ENCODE results near the gene PAXX. TPM values are rescaled to one million over a fixed set of nuclear protein-coding genes. Genes with fewer than 3 reads are reported as not detected.

PAXX gene
- total RNA-seq, 6 donors from 2014 or later = 41.8 to 150 (median 52.8) TPM

DNA sequence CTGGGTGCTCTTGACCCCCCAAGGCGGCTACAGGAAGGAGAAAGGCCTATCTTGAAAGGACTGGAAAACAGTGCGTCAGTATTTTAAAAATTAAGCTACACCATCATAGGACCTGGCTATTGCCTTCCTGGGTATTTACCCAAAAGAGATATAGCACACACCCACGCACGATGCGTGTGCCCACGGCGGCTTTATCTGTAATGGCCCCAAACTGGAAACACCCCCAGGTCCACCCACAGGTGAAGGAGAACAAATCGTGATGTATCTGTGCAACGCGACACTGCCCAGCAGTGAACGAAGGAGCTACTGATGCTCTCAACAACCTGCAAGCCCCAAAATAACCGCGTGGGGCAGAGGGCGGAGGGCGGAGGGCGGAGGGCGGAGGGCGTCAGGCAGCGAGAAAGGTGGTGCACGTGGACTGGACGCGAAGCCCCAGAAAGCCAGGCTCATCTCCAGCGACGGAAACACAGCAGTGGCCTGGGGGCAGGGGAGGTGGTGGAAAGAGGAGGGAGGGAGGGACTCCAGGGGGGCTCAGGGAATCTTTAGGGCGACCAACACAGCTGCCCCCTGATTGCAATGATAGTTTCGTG lies 27.3 kb upstream of the PAXX start:
- WGBS, 2 donors = 88 to 89% methylated on average over 26 of the region's 26 CpGs
- H3K36me3 ChIP-seq = no peaks in the 10 kb centered on the region
- no peaks in the 10 kb centered on the region for H3K9me3 ChIP-seq
- H3K27ac ChIP-seq = no peak overlapping the region
- ATAC-seq (ENCODE audit: low FRiP score in 2 of 2) (no peak), DNase-seq (peak in 1 of 2 donors; percentile 65)
- TF ChIP-seq, protein P1, sequence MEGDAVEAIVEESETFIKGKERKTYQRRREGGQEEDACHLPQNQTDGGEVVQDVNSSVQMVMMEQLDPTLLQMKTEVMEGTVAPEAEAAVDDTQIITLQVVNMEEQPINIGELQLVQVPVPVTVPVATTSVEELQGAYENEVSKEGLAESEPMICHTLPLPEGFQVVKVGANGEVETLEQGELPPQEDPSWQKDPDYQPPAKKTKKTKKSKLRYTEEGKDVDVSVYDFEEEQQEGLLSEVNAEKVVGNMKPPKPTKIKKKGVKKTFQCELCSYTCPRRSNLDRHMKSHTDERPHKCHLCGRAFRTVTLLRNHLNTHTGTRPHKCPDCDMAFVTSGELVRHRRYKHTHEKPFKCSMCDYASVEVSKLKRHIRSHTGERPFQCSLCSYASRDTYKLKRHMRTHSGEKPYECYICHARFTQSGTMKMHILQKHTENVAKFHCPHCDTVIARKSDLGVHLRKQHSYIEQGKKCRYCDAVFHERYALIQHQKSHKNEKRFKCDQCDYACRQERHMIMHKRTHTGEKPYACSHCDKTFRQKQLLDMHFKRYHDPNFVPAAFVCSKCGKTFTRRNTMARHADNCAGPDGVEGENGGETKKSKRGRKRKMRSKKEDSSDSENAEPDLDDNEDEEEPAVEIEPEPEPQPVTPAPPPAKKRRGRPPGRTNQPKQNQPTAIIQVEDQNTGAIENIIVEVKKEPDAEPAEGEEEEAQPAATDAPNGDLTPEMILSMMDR (IDR thresholded peaks at IDR 0.05) = no peak
- no peak for TF ChIP-seq POLR2A (IDR thresholded peaks at IDR 0.05)
- no peak for TF ChIP-seq POLR2AphosphoS5 (IDR thresholded peaks at IDR 0.05)
- no peak for TF ChIP-seq EP300 (IDR thresholded peaks at IDR 0.05)
- no peak overlapping the region for H3K4me3 ChIP-seq
- H3K4me1 ChIP-seq = peaks cover 7 to 20% (median 15%) of the 10 kb centered on the region in 4 donors
- no peaks in the 10 kb centered on the region for H3K27me3 ChIP-seq

DNA sequence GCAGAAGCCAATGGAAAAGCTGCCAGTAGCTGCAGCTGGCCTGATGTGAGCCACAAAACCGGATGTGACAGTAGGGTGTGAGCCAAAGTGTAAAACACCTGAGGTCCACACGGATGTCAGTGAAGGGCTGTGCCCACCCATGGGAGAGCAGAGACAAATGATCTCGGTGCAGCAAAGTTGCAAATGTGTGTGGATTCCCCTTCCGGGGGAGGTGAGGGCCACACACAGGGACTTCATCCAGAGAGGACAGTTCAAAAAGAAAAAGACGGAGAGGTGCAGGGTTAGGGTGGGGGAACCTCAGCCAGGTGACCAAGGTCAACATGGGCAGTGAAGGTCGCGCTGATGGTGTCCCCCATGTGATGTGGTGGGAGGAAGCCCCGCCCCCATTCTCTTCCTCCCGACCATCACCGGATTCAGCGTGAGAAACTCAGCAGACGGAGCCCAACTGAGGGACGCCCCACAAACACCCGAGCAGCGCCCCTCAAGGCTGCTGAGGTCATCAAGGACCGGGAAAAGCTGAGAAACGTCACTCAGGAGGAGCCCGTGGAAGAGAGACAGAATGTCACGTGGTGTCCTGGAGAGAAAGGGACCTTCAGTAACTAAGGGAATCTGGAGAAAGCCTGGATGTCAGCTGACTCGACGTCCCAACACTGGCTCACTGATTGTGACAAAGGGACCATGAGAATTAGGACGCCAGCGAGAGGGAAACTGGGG lies 26.3 kb upstream of the PAXX start:
- Histone ChIP-seq H3K9me3 (no peaks in the 10 kb centered on the region), H3K4me3 (no peak overlapping the region), H3K27ac (no peak overlapping the region), H3K27me3 (no peaks in the 10 kb centered on the region), H3K4me1 (peaks cover 7 to 20% (median 15%) of the 10 kb centered on the region in 4 donors), H3K36me3 (no peaks in the 10 kb centered on the region)
- WGBS, 2 donors = 20 to 21% methylated on average over 21 to 23 of the region's 23 CpGs
- TF ChIP-seq POLR2AphosphoS5 (IDR thresholded peaks at IDR 0.05) = no peak
- no peak for TF ChIP-seq POLR2A (IDR thresholded peaks at IDR 0.05)
- TF ChIP-seq, protein P1 (IDR thresholded peaks at IDR 0.05) = no peak
- TF ChIP-seq EP300 (IDR thresholded peaks at IDR 0.05) = no peak
- ATAC-seq (ENCODE audit: low FRiP score in 2 of 2) = no peak
- DNase-seq = peak in 1 of 2 donors; percentile 41

DNA sequence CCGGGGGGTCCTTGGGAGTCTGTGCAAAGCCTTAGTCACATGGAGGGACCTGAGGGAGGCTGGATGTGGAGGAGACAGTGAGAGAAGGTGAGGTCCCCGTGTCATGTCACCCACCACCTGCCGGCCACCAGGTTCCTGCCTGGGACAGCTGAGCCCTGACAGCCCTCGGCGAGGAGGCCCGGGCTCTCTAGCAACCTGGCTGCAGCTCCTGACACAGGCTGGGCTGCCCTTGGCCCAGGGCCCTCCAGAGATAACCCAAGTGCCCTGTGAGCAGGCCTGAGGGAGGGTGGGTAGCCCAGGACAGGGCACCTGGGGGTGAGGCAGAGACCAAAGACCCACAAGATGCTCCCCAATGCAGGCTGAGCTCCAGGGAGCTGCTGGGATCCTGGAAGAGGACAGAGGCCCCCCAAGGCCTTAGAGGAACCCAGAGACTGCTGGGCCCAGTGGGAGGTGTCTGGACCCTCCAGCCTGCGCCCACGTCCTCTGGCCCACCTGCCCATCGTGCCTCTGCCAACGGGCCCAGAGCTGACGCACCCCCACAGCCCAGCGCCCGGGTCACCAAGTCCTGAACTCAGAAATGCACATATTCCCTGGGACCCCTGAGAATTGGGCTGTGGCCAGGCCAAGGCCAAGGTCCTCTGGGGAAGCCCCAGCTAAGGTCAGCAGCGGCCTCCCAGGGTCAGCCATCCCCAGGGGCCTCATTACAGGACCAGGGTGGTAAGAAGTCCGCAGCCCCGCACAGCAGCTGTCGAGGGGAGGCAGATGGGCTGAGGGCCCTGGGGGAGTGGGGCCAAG lies 23.7 kb upstream of the PAXX start:
- H3K9me3 ChIP-seq = no peaks in the 10 kb centered on the region
- H3K4me1 ChIP-seq = peaks cover 7 to 20% (median 13%) of the 10 kb centered on the region in 4 donors
- no peak overlapping the region for H3K4me3 ChIP-seq
- no peaks in the 10 kb centered on the region for H3K27me3 ChIP-seq
- TF ChIP-seq, protein P1 (IDR thresholded peaks at IDR 0.05) = no peak
- TF ChIP-seq POLR2A (IDR thresholded peaks at IDR 0.05) (no peak), POLR2AphosphoS5 (IDR thresholded peaks at IDR 0.05) (no peak), EP300 (IDR thresholded peaks at IDR 0.05) (no peak)
- DNase-seq = peak in 1 of 2 donors; percentile 54
- no peaks in the 10 kb centered on the region for H3K36me3 ChIP-seq
- 76 to 81% methylated on average over 5 to 14 of the region's 17 CpGs for WGBS, 2 donors
- no peak for ATAC-seq (ENCODE audit: low FRiP score in 2 of 2)
- no peak overlapping the region for H3K27ac ChIP-seq

DNA sequence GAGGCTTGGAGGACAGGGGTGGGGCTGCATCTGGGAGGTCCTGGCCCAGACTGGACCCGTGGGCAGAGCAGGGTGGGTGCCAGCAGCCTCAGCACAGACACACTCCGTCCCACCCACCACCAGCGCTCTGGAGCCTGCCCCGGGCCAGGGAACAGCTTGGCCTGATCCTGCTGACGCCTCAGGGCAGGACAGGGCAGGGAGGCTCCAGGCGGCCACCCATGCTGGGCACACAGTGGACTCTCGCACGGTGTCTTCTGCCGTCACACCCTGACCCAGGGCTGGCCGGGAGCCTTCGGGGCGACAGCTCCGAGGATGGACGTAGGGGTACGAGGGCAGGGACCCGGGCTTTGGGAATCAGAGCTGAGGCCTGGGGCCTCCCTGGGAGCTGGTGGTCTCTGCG lies 23.1 kb upstream of the PAXX start:
- H3K27me3 ChIP-seq = no peaks in the 10 kb centered on the region
- no peak overlapping the region for H3K27ac ChIP-seq
- 93 to 98% methylated on average over 3 to 10 of the region's 17 CpGs for WGBS, 2 donors
- ATAC-seq (ENCODE audit: low FRiP score in 2 of 2) (no peak), DNase-seq (peak in 1 of 2 donors; percentile 79)
- no peak for TF ChIP-seq POLR2AphosphoS5 (IDR thresholded peaks at IDR 0.05)
- no peak for TF ChIP-seq EP300 (IDR thresholded peaks at IDR 0.05)
- TF ChIP-seq POLR2A (IDR thresholded peaks at IDR 0.05) = no peak
- TF ChIP-seq, protein P1 (IDR thresholded peaks at IDR 0.05) = no peak
- no peak overlapping the region for H3K4me3 ChIP-seq
- peaks cover 7 to 24% (median 10%) of the 10 kb centered on the region in 4 donors for H3K4me1 ChIP-seq
- no peaks in the 10 kb centered on the region for H3K36me3 ChIP-seq
- no peaks in the 10 kb centered on the region for H3K9me3 ChIP-seq
